WTC11 (cell line): ENCODE results near the gene EHD3. TPM values are rescaled to one million over a fixed set of nuclear protein-coding genes. Genes with fewer than 3 reads are reported as not detected.

Experiments
- ATAC-seq: fragments of 200-7000 bp; cut with Tn5 transposase; 2 replicates; pipeline ENCODE4 v1.10.0; 2021; ENCODE audit warnings: mild to moderate bottlenecking, moderate library complexity
- CTCF ChIA-PET: fragments of 300-600 bp; sonication (Branson Sonifier 250); formaldehyde crosslinking; loops from one replicate; lab custom pipeline; 2021; ENCODE audit warnings: antibody characterized with exemption; lab: Charles Lee
- POLR2A ChIA-PET: fragments of 350-600 bp; sonication (Branson Sonifier 250); formaldehyde crosslinking; loops from one replicate; lab custom pipeline; 2021; ENCODE audit warnings: antibody characterized with exemption; lab: Charles Lee
- DNase-seq: peaks from one replicate; pipeline ENCODE4 v3.0.0; 2021; ENCODE audit warnings: low spot score
- H3K27ac Mint-ChIP-seq: 2 replicates; pipeline ENCODE4 v1.8.0; 2021; ENCODE audit warnings: mixed read lengths
- H3K27me3 Mint-ChIP-seq: 2 replicates; pipeline ENCODE4 v1.8.0; 2021; ENCODE audit warnings: low read depth, mild to moderate bottlenecking, moderate library complexity, mixed read lengths
- H3K36me3 Mint-ChIP-seq: 2 replicates; pipeline ENCODE4 v1.8.0; 2021; ENCODE audit warnings: mixed read lengths
- H3K4me1 Mint-ChIP-seq: 2 replicates; pipeline ENCODE4 v1.8.0; 2022; ENCODE audit warnings: mixed read lengths
- H3K4me3 Mint-ChIP-seq: 2 replicates; pipeline ENCODE4 v1.8.0; 2021; ENCODE audit warnings: mild to moderate bottlenecking, moderate library complexity, mixed read lengths
- H3K9me3 Mint-ChIP-seq: 2 replicates; pipeline ENCODE4 v1.8.0; 2021; ENCODE audit warnings: mixed read lengths
- ARID4B ChIP-seq: sonication (generic); formaldehyde crosslinking; IDR thresholded peaks from 2 replicates; pipeline ENCODE4 v1.8.0; 2023; ENCODE audit warnings: missing genetic modification reagents, mild to moderate bottlenecking, borderline replicate concordance
- ATF2 ChIP-seq: sonication (generic); formaldehyde crosslinking; IDR thresholded peaks from 2 replicates; pipeline ENCODE4 v1.8.1; 2022; ENCODE audit warnings: low read depth, missing genetic modification reagents, borderline replicate concordance
- ATF3 ChIP-seq: sonication (generic); formaldehyde crosslinking; conservative IDR thresholded peaks from 2 replicates; pipeline ENCODE4 v1.8.1; 2022; ENCODE audit warnings: mild to moderate bottlenecking, missing genetic modification reagents
- FOXP1 ChIP-seq: sonication (generic); formaldehyde crosslinking; IDR thresholded peaks from 2 replicates; pipeline ENCODE4 v1.8.0; 2022; ENCODE audit warnings: missing genetic modification reagents, mild to moderate bottlenecking, moderate library complexity, borderline replicate concordance
- GABPB1 ChIP-seq: sonication (generic); formaldehyde crosslinking; IDR thresholded peaks from 2 replicates; pipeline ENCODE4 v1.8.1; 2023; ENCODE audit warnings: mild to moderate bottlenecking, missing genetic modification reagents
- GTF2I ChIP-seq: fragments of 250-450 bp; sonication (Bioruptor Pico); conservative IDR thresholded peaks from 2 replicates; pipeline ENCODE4 v1.4.0; 2021; ENCODE audit warnings: mild to moderate bottlenecking
- JAZF1 ChIP-seq: fragments of 250-450 bp; sonication (Bioruptor Pico); IDR thresholded peaks from 2 replicates; pipeline ENCODE4 v1.9.0; 2021; ENCODE audit warnings: moderate library complexity, mild to moderate bottlenecking, inconsistent platforms
- NFATC4 ChIP-seq: fragments of 250-450 bp; sonication (Bioruptor Pico); IDR thresholded peaks from 2 replicates; pipeline ENCODE4 v1.9.0; 2021; ENCODE audit warnings: mild to moderate bottlenecking
- NR2C2 ChIP-seq: sonication (generic); formaldehyde crosslinking; IDR thresholded peaks from 2 replicates; pipeline ENCODE4 v1.8.0; 2022; ENCODE audit warnings: mild to moderate bottlenecking, missing genetic modification reagents
- NR3C1 ChIP-seq: sonication (generic); formaldehyde crosslinking; conservative IDR thresholded peaks from 2 replicates; pipeline ENCODE4 v1.8.1; 2023; ENCODE audit warnings: low read depth, mild to moderate bottlenecking, missing genetic modification reagents
- SMAD3 ChIP-seq: sonication (generic); formaldehyde crosslinking; IDR thresholded peaks from 2 replicates; pipeline ENCODE4 v1.8.0; 2022; ENCODE audit warnings: missing genetic modification reagents, mild to moderate bottlenecking, borderline replicate concordance
- TEAD1 ChIP-seq: sonication (generic); formaldehyde crosslinking; IDR thresholded peaks from 2 replicates; pipeline ENCODE4 v1.8.0; 2022; ENCODE audit warnings: mild to moderate bottlenecking, missing genetic modification reagents
- TEAD4 ChIP-seq: sonication (generic); formaldehyde crosslinking; IDR thresholded peaks from 2 replicates; pipeline ENCODE4 v1.8.0; 2022; ENCODE audit warnings: mild to moderate bottlenecking, missing genetic modification reagents
- TP53 ChIP-seq: sonication (generic); formaldehyde crosslinking; IDR thresholded peaks from 2 replicates; pipeline ENCODE4 v1.8.1; 2023; ENCODE audit warnings: mild to moderate bottlenecking, missing genetic modification reagents
- ZBTB43 ChIP-seq: sonication (generic); formaldehyde crosslinking; IDR thresholded peaks from 2 replicates; pipeline ENCODE4 v1.8.1; 2023; ENCODE audit warnings: mild to moderate bottlenecking, missing genetic modification reagents
- ZMAT4 ChIP-seq: fragments of 250-450 bp; sonication (Bioruptor Pico); IDR thresholded peaks from 2 replicates; pipeline ENCODE4 v1.9.0; 2021; ENCODE audit warnings: mild to moderate bottlenecking
- ZNF121 ChIP-seq: sonication (generic); formaldehyde crosslinking; IDR thresholded peaks from 2 replicates; pipeline ENCODE4 v1.8.0; 2023; ENCODE audit warnings: missing genetic modification reagents
- ZNF138 ChIP-seq: sonication (generic); formaldehyde crosslinking; conservative IDR thresholded peaks from 2 replicates; pipeline ENCODE4 v1.8.1; 2022; ENCODE audit warnings: mild to moderate bottlenecking, moderate library complexity, missing genetic modification reagents
- ZNF219 ChIP-seq: sonication (generic); formaldehyde crosslinking; IDR thresholded peaks from 2 replicates; pipeline ENCODE4 v1.8.0; 2023; ENCODE audit warnings: missing genetic modification reagents, mild to moderate bottlenecking, borderline replicate concordance
- ZNF263 ChIP-seq: sonication (generic); formaldehyde crosslinking; IDR thresholded peaks from 2 replicates; pipeline ENCODE4 v1.8.1; 2022; ENCODE audit warnings: low read depth, mild to moderate bottlenecking, moderate library complexity, missing genetic modification reagents
- ZNF317 ChIP-seq: sonication (generic); formaldehyde crosslinking; IDR thresholded peaks from 2 replicates; pipeline ENCODE4 v1.8.1; 2023; ENCODE audit warnings: low read depth, mild to moderate bottlenecking, moderate library complexity, missing genetic modification reagents, borderline replicate concordance
- ZNF416 ChIP-seq: fragments of 250-450 bp; sonication (Bioruptor Pico); IDR thresholded peaks from 2 replicates; pipeline ENCODE4 v1.9.0; 2021; ENCODE audit warnings: mild to moderate bottlenecking, inconsistent platforms
- total RNA-seq: library from RNA; stranded (reverse); gene quantifications from 3 replicates; pipeline ENCODE4 v1.2.3, GENCODE V29; 2021
- TF ChIP-seq, protein P1 (sequence below): sonication (generic); formaldehyde crosslinking; IDR thresholded peaks from 2 replicates; pipeline ENCODE4 v1.8.0; 2022; ENCODE audit warnings: mild to moderate bottlenecking, missing genetic modification reagents
- TF ChIP-seq, protein P2 (sequence below): fragments of 250-450 bp; sonication (Bioruptor Pico); IDR thresholded peaks from 2 replicates; pipeline ENCODE4 v2.1.2; 2022; ENCODE audit warnings: mild to moderate bottlenecking, moderate library complexity

EHD3 gene
- total RNA-seq, 1 experiment from 2014 or later = 10.0 TPM

DNA sequence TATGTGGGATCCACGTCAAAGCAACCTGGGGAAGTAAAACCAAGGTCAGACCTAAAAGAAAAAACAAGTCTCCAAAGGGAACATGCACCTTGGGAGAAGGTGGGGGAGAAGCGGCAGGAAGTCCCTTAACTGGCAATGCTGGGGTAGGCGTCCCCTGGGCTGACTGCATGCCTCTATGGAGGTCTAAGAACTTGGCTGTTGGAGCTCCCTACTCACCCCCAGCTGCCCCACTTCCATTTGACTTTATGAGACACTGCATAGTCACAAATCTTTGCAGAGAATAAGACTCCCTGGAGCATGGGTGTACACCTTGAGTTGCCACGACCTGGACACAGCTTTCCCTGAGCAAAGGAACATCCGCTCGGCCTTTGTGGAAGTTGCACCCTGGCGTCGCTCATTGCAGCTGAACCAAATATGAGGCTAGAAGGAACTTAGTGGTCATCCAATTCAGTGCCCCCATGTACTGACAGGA is 19.5 kb upstream of the EHD3 start:
- no peak for TF ChIP-seq ZNF317 (CRISPR knock-in tag)
- no peak for TF ChIP-seq ZNF263 (CRISPR knock-in tag)
- no peak for TF ChIP-seq GTF2I (CRISPR knock-in tag)
- TF ChIP-seq TEAD4 = no peak
- TF ChIP-seq JAZF1 (CRISPR knock-in tag) = no peak
- no peak for TF ChIP-seq NR3C1 (CRISPR knock-in tag)
- TF ChIP-seq TEAD1 (CRISPR knock-in tag) = no peak
- TF ChIP-seq, protein P1, sequence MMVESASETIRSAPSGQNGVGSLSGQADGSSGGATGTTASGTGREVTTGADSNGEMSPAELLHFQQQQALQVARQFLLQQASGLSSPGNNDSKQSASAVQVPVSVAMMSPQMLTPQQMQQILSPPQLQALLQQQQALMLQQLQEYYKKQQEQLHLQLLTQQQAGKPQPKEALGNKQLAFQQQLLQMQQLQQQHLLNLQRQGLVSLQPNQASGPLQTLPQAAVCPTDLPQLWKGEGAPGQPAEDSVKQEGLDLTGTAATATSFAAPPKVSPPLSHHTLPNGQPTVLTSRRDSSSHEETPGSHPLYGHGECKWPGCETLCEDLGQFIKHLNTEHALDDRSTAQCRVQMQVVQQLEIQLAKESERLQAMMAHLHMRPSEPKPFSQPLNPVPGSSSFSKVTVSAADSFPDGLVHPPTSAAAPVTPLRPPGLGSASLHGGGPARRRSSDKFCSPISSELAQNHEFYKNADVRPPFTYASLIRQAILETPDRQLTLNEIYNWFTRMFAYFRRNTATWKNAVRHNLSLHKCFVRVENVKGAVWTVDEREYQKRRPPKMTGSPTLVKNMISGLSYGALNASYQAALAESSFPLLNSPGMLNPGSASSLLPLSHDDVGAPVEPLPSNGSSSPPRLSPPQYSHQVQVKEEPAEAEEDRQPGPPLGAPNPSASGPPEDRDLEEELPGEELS (CRISPR knock-in tag) = no peak
- no peak for TF ChIP-seq NFATC4 (CRISPR knock-in tag)
- TF ChIP-seq ZMAT4 (CRISPR knock-in tag) = no peak
- TF ChIP-seq ZNF219 (CRISPR knock-in tag) = no peak
- no peak for TF ChIP-seq SMAD3
- TF ChIP-seq ATF2 (CRISPR knock-in tag) = no peak
- no peak for TF ChIP-seq FOXP1 (CRISPR knock-in tag)
- no peak for TF ChIP-seq ZBTB43 (CRISPR knock-in tag)
- ATAC-seq = no peak
- H3K4me3 Mint-ChIP-seq = no peak overlapping the region
- H3K9me3 Mint-ChIP-seq = no peaks in the 10 kb centered on the region
- no peaks in the 10 kb centered on the region for H3K36me3 Mint-ChIP-seq
- H3K4me1 Mint-ChIP-seq = 0 out of 2 replicates have a peak, but pooled peaks cover 3% of the 10 kb centered on the region
- H3K27me3 Mint-ChIP-seq = no peaks in the 10 kb centered on the region
- DNase-seq = no peak
- ChIA-PET POLR2A (no interaction called here), CTCF (interaction anchor here (1.0 kb wide), 1 partner anchor 20 kb away, joined by 5 read pairs; the partner anchor contains the start of gene EHD3)
- no peak overlapping the region for H3K27ac Mint-ChIP-seq

- Mint-ChIP-seq H3K4me3 (no peak overlapping the region), H3K9me3 (no peaks in the 10 kb centered on the region), H3K4me1 (peaks cover 6% of the 10 kb centered on the region), H3K36me3 (no peaks in the 10 kb centered on the region), H3K27me3 (no peaks in the 10 kb centered on the region), H3K27ac (no peak overlapping the region)
- CTCF ChIA-PET = interaction anchor here (1.2 kb wide), 1 partner anchor 17 kb away, joined by 6 read pairs; the partner anchor contains the start of gene EHD3
- ATAC-seq = no peak
- DNase-seq = no peak
- POLR2A ChIA-PET = no interaction called here
- TF ChIP-seq ZNF416 (CRISPR knock-in tag) = no peak
- TF ChIP-seq, protein P2, sequence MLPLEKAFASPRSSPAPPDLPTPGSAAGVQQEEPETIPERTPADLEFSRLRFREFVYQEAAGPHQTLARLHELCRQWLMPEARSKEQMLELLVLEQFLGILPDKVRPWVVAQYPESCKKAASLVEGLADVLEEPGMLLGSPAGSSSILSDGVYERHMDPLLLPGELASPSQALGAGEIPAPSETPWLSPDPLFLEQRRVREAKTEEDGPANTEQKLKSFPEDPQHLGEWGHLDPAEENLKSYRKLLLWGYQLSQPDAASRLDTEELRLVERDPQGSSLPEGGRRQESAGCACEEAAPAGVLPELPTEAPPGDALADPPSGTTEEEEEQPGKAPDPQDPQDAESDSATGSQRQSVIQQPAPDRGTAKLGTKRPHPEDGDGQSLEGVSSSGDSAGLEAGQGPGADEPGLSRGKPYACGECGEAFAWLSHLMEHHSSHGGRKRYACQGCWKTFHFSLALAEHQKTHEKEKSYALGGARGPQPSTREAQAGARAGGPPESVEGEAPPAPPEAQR (CRISPR knock-in tag) = no peak
- no peak for TF ChIP-seq JAZF1 (CRISPR knock-in tag)
- no peak for TF ChIP-seq TP53 (CRISPR knock-in tag)
- TF ChIP-seq ZNF121 (CRISPR knock-in tag) = no peak
- TF ChIP-seq ZNF138 = no peak
- TF ChIP-seq ARID4B (CRISPR knock-in tag) = no peak
- no peak for TF ChIP-seq ATF3 (CRISPR knock-in tag)
- TF ChIP-seq NR2C2 = no peak
- no peak for TF ChIP-seq GABPB1 (CRISPR knock-in tag)
- TF ChIP-seq TEAD4 = no peak
- TF ChIP-seq ZNF219 (CRISPR knock-in tag) = no peak
- no peak for TF ChIP-seq ZMAT4 (CRISPR knock-in tag)
Measured at GRCh38 chr2:31216734-31217133, 17.2 kb upstream of the EHD3 start.
